AG09319 (cell line): ENCODE measurements around the gene MFAP2.
A peak's percentile ranks its signal among the peaks of the same experiment; 100 is the strongest.
"Not testable (repeated sequence)": the region's sequence is repeated elsewhere in the genome, so short reads cannot be mapped to it uniquely, and the experiment has no call there.

Source experiments
- DNase-seq: peaks from one replicate; pipeline ENCODE4 v3.0.0-alpha.2; 2010; ENCODE audit warnings: low read depth; ENCODE audit errors: extremely low read depth
- CTCF ChIP-seq: IDR thresholded peaks from 2 replicates; pipeline ENCODE4 v1.5.1; 2011; ENCODE audit warnings: low read depth, mild to moderate bottlenecking, inconsistent platforms, low read length, moderate library complexity

The MFAP2 gene

GRCh38 chr1:16960560-16961296, 19.7 kb downstream of the MFAP2 start:
- TF ChIP-seq CTCF, result peak; percentile 66
- DNase-seq, result no peak

GRCh38 chr1:16958475-16958874, 21.9 kb downstream of the MFAP2 start:
- DNase-seq, result no peak
- TF ChIP-seq CTCF, result no peak

- TF ChIP-seq CTCF, result no peak
- no peak for DNase-seq
Observed at GRCh38 chr1:16957731-16958130, 22.7 kb downstream of the MFAP2 start.

- TF ChIP-seq CTCF, result no peak
- DNase-seq, result no peak
Observed at GRCh38 chr1:16956775-16957174, 23.6 kb downstream of the MFAP2 start.

- DNase-seq, result no peak
- no peak for TF ChIP-seq CTCF
Observed at GRCh38 chr1:16955186-16955585, 25.2 kb downstream of the MFAP2 start.

- DNase-seq, result no peak
- no peak for TF ChIP-seq CTCF
Observed at GRCh38 chr1:16954579-16954978, 25.8 kb downstream of the MFAP2 start.

GRCh38 chr1:16952376-16952775, 28.0 kb downstream of the MFAP2 start:
- not testable (repeated sequence) for DNase-seq

GRCh38 chr1:16949026-16949425, 31.4 kb downstream of the MFAP2 start:
- DNase-seq, result not testable (repeated sequence)

GRCh38 chr1:16948282-16948891, 32.0 kb downstream of the MFAP2 start:
- DNase-seq, result not testable (repeated sequence)
